SK-N-SH treated with all-trans-retinoic acid at 6 μM for 48 hours (cell line): ENCODE data around the gene DYNC2H1.

Experiments used
- ARNTL ChIP-seq: fragments of 450-650 bp; formaldehyde crosslinking; IDR thresholded peaks from 2 replicates; pipeline ENCODE4 v1.5.0; 2020; ENCODE audit warnings: low read depth, mild to moderate bottlenecking, moderate library complexity, borderline replicate concordance
- CSDC2 ChIP-seq: fragments of 250-450 bp; sonication (Bioruptor Pico); IDR thresholded peaks from 2 replicates; pipeline ENCODE4 v1.5.0; 2020; ENCODE audit warnings: mild to moderate bottlenecking, moderate library complexity
- PATZ1 ChIP-seq: fragments of 250-450 bp; sonication (Bioruptor Pico); IDR thresholded peaks from 2 replicates; pipeline ENCODE4 v1.8.0; 2020; ENCODE audit warnings: mild to moderate bottlenecking, moderate library complexity, borderline replicate concordance
- SNAI2 ChIP-seq: fragments of 250-450 bp; sonication (Bioruptor Pico); IDR thresholded peaks from 2 replicates; pipeline ENCODE4 v1.5.0; 2020; ENCODE audit warnings: mild to moderate bottlenecking, moderate library complexity
- TSHZ2 ChIP-seq: fragments of 250-450 bp; sonication (Bioruptor Pico); IDR thresholded peaks from 2 replicates; pipeline ENCODE4 v1.5.0; 2020; ENCODE audit warnings: mild to moderate bottlenecking, moderate library complexity
- ZNF565 ChIP-seq: fragments of 450-650 bp; formaldehyde crosslinking; conservative IDR thresholded peaks from 2 replicates; pipeline ENCODE4 v1.5.0; 2020; ENCODE audit warnings: low read depth, mild to moderate bottlenecking, moderate library complexity

- TF ChIP-seq ZNF565 (CRISPR knock-in tag) (no peak), TSHZ2 (no peak), PATZ1 (CRISPR knock-in tag) (no peak), ARNTL (CRISPR knock-in tag) (no peak), CSDC2 (CRISPR knock-in tag) (no peak), SNAI2 (CRISPR knock-in tag) (no peak)
Measured at GRCh38 chr11:103372906-103373305, 263.7 kb downstream of the DYNC2H1 start.
